Stimulated activated CD8-positive, alpha-beta memory T cell treated with anti-CD3 and anti-CD28 coated beads, Interleukin-7, amount 100 ng/mL, for 1 hour (primary cell): ENCODE data around the gene RBM6.
"Not testable (repeated sequence)": the region's sequence is repeated elsewhere in the genome, so short reads cannot be mapped to it uniquely, and the experiment has no call there.

Experiments used
- DNase-seq, 2 donors: peaks; one replicate each; pipeline ENCODE4 v3.0.0-alpha.2; 2020; ENCODE audit warnings: low read depth in 2 of 2

The RBM6 gene

DNA sequence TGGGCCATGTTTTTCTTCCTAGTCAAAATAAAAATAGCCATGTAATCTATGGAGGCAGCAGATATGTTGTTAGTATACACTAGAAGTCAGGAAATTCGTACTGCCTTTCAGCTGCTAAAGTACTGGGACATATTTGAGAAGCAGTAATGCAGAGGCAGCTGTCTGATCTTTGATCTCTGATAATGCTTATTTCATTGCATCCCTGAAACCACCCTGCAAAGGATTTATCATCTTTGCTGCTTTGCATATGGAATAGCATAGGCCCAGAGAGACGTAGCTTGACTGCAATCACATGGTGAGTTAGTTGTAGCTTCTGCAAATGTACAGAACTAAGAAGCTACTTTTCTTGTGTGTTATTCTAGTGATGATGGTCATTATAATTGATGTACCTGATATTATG, 52.4 kb downstream of the RBM6 start:
- no peak for DNase-seq

- no peak for DNase-seq
Observed at GRCh38 chr3:49994476-49994875, 54.5 kb downstream of the RBM6 start.

GRCh38 chr3:49996016-49996415, 56.1 kb downstream of the RBM6 start:
- DNase-seq, result no peak

GRCh38 chr3:49997862-49998261, 57.9 kb downstream of the RBM6 start:
- no peak for DNase-seq

- no peak for DNase-seq
Observed at GRCh38 chr3:49998326-49998725, 58.4 kb downstream of the RBM6 start.

- DNase-seq, result no peak
Observed at GRCh38 chr3:50001511-50001910, 61.6 kb downstream of the RBM6 start.

DNA sequence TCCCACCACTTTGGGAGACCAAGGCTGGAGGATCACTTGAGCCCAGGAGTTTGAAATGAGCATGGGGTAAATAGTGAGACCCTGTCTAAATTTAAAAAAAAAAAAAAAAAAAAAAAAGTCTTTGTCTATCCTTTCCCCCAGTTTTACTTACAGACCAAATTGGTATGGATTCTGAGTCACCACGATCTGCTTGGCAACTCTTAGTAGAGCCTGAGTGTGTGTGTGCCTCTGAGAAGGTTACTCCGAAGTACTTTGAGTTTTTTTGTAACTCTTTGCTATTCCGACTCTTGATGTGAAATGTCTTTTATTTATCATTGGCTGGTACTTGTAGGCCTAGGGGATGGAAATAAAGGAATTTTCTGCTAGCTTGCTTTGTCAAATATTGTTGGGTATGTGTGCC, 63.3 kb downstream of the RBM6 start:
- no peak for DNase-seq

- DNase-seq, result no peak
Observed at GRCh38 chr3:50003824-50004223, 63.9 kb downstream of the RBM6 start.

GRCh38 chr3:50008931-50009330, 69.0 kb downstream of the RBM6 start:
- no peak for DNase-seq

GRCh38 chr3:50010959-50011358, 71.0 kb downstream of the RBM6 start:
- DNase-seq, result no peak

GRCh38 chr3:50015918-50016317, 76.0 kb downstream of the RBM6 start:
- DNase-seq, result no peak

GRCh38 chr3:50028346-50028745, 88.4 kb downstream of the RBM6 start:
- DNase-seq, result no peak

DNA sequence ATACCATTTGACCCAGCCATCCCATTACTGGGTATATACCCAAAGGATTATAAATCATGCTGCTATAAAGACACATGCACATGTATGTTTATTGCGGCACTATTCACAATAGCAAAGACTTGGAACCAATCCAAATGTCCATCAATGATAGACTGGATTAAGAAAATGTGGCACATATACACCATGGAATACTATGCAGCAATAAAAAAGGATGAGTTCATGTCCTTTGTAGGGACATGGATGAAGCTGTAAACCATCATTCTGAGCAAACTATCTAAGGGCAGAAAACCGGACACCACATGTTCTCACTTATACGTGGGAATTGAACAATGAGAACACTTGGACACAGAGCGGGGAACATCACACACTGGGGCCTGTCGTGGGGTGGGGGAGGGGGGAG, 91.3 kb downstream of the RBM6 start:
- not testable (repeated sequence) for DNase-seq

GRCh38 chr3:50044976-50045375, 105.0 kb downstream of the RBM6 start:
- no peak for DNase-seq

GRCh38 chr3:50047426-50047825, 107.5 kb downstream of the RBM6 start:
- DNase-seq, result no peak

DNA sequence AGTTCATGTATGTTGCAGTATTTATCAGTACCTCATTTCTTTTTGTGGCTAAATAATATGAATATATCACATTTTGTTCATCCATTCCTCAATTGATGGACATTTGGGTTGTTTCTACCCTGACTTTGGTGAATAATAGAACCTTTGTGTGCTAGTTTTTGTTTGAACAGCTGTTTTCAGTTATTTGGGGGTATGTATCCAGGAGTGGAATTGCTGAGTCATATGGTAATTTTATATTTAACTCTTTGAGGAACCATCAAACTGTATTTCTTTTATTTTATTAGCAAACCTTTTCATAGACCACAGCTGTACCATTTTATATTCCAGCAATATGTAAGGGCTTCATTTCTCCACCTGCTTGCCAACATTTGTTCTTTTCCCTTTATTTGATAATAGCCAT, 110.4 kb downstream of the RBM6 start:
- no peak for DNase-seq

DNA sequence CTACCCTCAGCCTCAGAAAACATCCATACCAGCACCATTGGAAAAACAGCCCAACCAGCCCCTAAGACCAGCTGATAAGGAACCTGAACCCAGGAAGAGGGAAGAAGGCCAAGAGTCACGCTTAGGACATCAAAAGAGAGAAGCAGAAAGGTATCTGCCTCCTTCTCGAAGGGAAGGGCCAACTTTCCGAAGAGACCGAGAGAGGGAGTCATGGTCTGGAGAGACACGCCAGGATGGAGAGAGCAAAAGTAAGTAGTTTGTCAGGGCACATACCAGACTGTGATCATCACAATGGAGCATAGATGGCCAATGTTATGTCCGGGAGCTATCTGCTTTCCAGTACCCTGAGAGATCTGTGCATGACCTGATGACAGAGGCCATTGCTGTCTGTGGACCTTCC, 117.8 kb downstream of the RBM6 start:
- no peak for DNase-seq

GRCh38 chr3:50068134-50068533, 128.2 kb downstream of the RBM6 start:
- DNase-seq, result no peak

DNA sequence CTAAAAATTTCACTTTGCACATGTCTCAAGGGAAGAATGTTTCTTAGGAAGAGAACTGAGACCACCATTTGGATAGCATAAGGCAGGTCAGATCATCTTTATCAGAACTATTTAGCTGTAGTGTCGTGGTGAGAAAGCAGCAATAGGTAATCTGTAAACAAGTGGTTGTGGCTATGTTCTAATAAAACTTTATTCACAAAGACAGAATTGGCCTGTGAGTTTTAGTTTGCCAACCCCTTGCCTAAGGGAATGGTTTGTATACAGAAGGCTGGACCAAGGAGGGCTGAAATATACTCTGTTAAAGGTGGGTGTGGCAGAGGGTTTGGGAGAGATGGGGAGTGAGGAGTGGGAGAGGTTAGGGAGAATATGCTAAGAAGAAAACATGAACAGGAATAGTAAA, 138.1 kb downstream of the RBM6 start:
- DNase-seq, result no peak

GRCh38 chr3:50078622-50079021, 138.7 kb downstream of the RBM6 start:
- DNase-seq, result no peak

DNA sequence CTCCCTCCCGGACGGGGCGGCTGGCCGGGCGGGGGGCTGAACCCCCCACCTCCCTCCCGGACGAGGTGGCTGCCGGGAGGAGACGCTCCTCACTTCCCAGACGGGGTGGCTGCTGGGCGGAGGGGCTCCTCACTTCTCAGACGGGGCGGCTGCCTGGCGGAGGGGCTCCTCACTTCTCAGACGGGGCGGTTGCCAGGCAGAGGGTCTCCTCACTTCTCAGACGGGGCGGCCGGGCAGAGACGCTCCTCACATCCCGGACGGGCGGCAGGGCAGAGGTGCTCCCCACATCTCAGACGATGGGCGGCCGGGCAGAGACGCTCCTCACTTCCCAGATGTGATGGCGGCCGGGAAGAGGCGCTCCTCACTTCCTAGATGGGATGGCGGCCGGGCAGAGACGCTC, 145.0 kb downstream of the RBM6 start:
- DNase-seq, result not testable (repeated sequence)

DNA sequence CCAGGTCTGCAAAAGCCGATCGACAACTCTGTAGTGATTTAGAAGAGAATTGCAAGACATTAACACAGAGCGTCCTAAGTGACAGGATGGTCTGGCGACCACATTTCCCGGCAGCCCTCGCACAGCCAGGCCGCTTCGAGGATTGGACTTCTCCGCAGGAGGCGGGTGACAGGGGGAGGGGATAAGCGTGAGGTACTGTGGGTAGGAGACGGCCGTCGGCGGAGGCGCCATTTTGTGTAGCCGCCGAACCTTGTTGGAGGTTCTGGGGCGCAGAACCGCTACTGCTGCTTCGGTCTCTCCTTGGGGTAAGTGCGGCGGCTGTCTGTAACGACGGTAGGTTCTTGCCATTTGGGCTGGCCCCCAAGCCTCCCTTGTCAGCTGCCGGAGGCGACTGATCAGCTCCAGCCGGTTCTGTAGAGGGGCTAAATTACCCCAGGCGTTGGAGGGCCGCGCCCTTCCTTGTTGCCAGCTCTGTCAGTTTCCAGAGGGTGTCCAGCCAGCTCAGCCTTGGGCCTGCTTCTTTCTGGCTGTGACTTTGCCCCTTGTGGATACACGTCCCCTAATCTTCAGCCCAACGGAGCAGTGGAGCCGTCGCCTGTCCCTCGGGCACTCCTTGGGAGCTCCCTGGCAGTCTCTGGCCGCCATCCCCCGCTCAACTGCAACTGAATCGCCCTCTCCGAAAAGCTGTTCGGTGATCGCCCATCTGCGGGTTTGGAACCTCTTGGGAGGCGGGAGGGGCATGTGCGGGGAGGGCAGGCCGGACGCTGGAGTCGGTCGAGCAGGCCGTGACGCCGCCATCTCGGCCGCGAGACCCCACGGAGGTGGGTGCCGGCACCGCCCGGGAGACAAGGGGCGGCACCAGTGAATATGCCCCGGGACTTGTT, 149.0 kb downstream of the RBM6 start, which contains the start of gene RBM5:
Gene RBM5 (plus strand): TSS at position 195 of the 884 bp plus-strand sequence. CDS start 1,516 bp downstream, outside the sequence.
- peak; percentile 79 to 86 for DNase-seq

GRCh38 chr3:50089609-50089945, 149.6 kb downstream of the RBM6 start:
- no peak for DNase-seq

DNA sequence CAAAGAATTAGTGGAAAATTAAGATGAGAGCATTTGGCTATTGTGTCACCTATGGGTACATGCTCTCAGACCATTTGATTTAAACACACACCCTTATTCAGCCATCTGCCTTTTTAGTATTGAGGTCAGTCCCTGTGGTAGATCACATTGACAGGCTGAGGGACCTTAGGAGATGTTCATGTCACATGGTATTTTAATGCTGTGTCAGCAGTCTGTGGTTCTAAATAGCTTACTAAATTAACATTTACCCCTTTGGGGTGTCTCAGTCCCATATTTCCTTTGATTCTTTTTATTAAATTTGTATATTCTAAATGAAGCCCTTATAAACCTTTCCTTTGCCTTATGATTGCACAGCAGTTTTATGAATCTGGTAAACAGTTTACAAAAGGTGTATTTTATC, 151.0 kb downstream of the RBM6 start:
- no peak for DNase-seq
